A549 (cell line): ENCODE measurements around the gene CHST11.

Source experiments
- RCOR1 ChIP-seq: fragments of 150-350 bp; IDR thresholded peaks from 2 replicates; pipeline ENCODE4 v1.6.1; 2014; ENCODE audit warnings: antibody characterized with exemption, low read length, low read depth
- TF ChIP-seq, protein P1 (sequence below): fragments of >200 bp; sonication (Bioruptor Twin); formaldehyde crosslinking; IDR thresholded peaks from 3 replicates; pipeline ENCODE4 v1.5.1; 2016

DNA sequence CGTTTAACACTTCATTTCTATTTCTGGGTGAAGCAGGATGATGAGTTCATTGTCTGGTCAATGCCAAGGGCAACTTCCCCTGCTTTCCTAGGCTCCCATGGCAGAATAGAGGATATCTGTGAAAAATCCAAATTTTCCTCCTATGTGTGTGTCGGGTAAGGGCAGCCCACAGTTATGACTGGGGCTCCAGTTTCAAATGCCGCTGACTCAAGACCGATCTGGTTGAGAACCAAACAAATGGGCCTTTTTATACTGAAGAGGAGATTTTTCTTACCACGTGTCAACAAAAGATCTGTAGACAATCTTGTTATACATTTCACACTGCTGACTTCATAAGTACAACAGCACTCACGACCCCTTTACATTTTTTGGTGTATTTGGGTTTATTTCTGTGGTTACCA, 120.8 kb downstream of the CHST11 start:
- TF ChIP-seq, protein P1, sequence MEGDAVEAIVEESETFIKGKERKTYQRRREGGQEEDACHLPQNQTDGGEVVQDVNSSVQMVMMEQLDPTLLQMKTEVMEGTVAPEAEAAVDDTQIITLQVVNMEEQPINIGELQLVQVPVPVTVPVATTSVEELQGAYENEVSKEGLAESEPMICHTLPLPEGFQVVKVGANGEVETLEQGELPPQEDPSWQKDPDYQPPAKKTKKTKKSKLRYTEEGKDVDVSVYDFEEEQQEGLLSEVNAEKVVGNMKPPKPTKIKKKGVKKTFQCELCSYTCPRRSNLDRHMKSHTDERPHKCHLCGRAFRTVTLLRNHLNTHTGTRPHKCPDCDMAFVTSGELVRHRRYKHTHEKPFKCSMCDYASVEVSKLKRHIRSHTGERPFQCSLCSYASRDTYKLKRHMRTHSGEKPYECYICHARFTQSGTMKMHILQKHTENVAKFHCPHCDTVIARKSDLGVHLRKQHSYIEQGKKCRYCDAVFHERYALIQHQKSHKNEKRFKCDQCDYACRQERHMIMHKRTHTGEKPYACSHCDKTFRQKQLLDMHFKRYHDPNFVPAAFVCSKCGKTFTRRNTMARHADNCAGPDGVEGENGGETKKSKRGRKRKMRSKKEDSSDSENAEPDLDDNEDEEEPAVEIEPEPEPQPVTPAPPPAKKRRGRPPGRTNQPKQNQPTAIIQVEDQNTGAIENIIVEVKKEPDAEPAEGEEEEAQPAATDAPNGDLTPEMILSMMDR, result no peak
- TF ChIP-seq RCOR1, result no peak
